Mucosa of gallbladder (tissue), 1 donor: ENCODE results near the gene STRA6. TPM values are rescaled to one million over a fixed set of nuclear protein-coding genes. Genes with fewer than 3 reads are reported as not detected.

ENCODE experiments used
- DNase-seq: peaks from one replicate; pipeline ENCODE4 v3.0.0-alpha.2; 2020; ENCODE audit warnings: low spot score
- total RNA-seq: library from RNA; stranded (reverse); gene quantifications from one replicate; pipeline ENCODE4 v1.2.1, GENCODE V29; 2021
- donor health status: DM: no; HTN: no; CAD: no.

The STRA6 gene
- total RNA-seq, 1 donor from 2014 or later: 0.75 TPM

GRCh38 chr15:74132681-74133651 lies 69.6 kb downstream of the STRA6 start:
- no peak for DNase-seq

GRCh38 chr15:74131628-74132413 lies 70.8 kb downstream of the STRA6 start:
- DNase-seq: no peak

GRCh38 chr15:74130849-74131627 lies 71.5 kb downstream of the STRA6 start:
- DNase-seq: no peak

DNA sequence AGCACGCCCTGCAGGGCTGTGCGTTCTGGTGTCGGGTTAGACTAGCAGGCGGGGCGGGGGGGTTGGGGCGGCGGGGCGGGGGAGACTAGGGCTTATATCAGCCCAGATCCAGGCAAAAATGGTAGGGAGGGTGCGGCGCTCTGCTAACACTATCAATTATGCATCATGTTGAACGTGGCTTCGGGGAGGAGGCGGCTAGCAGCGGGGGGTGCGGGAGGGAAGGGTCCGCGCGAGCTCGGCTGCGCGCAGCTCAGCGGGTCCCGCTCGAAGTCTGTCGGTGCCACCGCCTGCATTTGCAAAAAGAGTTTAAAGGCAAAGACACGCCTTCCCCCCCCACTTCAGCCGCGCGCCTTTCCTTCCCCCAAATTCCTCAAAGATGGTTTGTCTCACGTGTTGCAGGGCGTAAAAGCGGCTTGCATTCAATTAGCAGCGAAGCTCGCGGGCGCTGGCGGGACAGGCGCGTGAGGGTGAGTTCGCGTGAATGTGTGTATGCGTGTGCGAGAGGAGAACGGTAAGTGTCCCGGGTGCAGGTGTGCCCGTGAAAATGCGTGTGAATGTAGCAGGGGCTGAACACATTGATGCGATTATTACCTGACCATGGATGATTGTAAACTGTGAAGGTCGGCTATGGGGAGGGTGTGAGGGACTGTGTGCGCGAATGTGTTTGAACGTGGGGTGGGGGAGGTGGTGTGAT lies 72.3 kb downstream of the STRA6 start, which contains the start of gene ISLR2:
ISLR2 (plus strand) TSS at position 432 of the 694 bp plus-strand sequence. CDS start 2,169 bp downstream, outside the sequence.
- no peak for DNase-seq

DNA sequence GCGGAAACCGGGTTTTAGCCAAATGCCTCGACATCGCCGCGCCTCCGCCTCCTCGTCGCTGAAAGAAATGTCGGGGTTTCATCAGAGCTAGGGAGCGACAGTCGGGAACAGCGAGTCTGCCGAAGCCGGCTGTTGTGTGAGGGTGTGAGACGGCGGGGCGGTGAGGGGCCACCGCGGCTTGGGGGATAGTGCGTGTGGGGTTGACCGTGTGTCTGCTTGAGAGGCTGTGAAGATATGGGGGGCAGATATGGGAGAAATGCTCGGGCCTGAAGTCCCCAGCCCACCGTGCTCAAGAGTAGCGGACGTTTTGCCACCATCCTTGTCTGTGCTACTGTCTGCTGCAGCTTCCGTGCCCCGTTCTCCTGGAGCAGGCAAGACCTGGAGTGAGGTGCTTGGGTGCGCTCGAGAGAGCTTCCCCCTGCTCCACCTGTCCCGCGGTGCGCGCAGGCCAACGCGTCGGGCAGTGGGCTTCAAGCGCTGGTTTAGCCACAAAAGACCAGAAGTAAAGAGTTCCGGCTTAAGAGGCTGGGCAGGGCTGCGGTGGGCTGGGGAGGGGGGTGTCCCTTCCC lies 72.9 kb downstream of the STRA6 start:
- no peak for DNase-seq

Other genes with a start within 250 kb of the STRA6 start
- gene STOML1, start 210.5 kb downstream of the STRA6 start, total RNA-seq: 20.3 TPM
- 59.6 TPM for gene PML, start 208.1 kb downstream of the STRA6 start, total RNA-seq
- not detected for gene GOLGA6A, start 120.2 kb downstream of the STRA6 start, total RNA-seq
- 1.8 TPM for gene ISLR2, start 72.2 kb downstream of the STRA6 start, total RNA-seq
- 53.0 TPM for gene ISLR, start 29.1 kb downstream of the STRA6 start, total RNA-seq
- 1.0 TPM for gene CCDC33, start 33.5 kb upstream of the STRA6 start, total RNA-seq
- 0.72 TPM for gene CYP11A1, start 164.9 kb upstream of the STRA6 start, total RNA-seq
- 3.2 TPM for gene SEMA7A, start 231.2 kb upstream of the STRA6 start, total RNA-seq